Upper lobe of right lung (tissue), 1 donor: ENCODE results near the gene CEP350. TPM values are rescaled to one million over a fixed set of nuclear protein-coding genes. Genes with fewer than 3 reads are reported as not detected.

Experiments
- ATAC-seq: fragments of 200-7000 bp; cut with Tn5 transposase; one replicate; pipeline ENCODE4 v1.9.1; 2020; ENCODE audit warnings: mild to moderate bottlenecking, moderate library complexity
- DNase-seq: peaks from one replicate; pipeline ENCODE4 v3.0.0-alpha.2; 2020
- H3K27ac ChIP-seq: fragments of 200-600 bp; one replicate; pipeline ENCODE4 v1.8.0; 2022
- H3K27me3 ChIP-seq: fragments of 200-600 bp; one replicate; pipeline ENCODE4 v1.8.0; 2022; ENCODE audit warnings: mild to moderate bottlenecking
- H3K36me3 ChIP-seq: fragments of 200-600 bp; one replicate; pipeline ENCODE4 v1.8.0; 2022
- H3K4me1 ChIP-seq: fragments of 200-600 bp; one replicate; pipeline ENCODE4 v1.8.0; 2022
- H3K4me3 ChIP-seq: fragments of 200-600 bp; one replicate; pipeline ENCODE4 v1.8.0; 2022; ENCODE audit warnings: mild to moderate bottlenecking
- H3K9me3 ChIP-seq: fragments of 200-600 bp; one replicate; pipeline ENCODE4 v1.8.0; 2022
- CTCF ChIP-seq: fragments of 200-600 bp; IDR thresholded peaks from one replicate; pipeline ENCODE4 v1.8.0; 2022; ENCODE audit warnings: antibody characterized with exemption
- intact Hi-C: fragments of 100-400 bp; cut with DNase I; formaldehyde crosslinking; loops from one replicate; pipeline ENCODE4 v1.11.0; 2022
- total RNA-seq: library from RNA; stranded (reverse); fragmentation: NEBNext Ultra II Directional; extraction: Animal tissue kit (Norgen Biotek cat#: 25700); gene quantifications from one replicate; pipeline ENCODE4 v1.2.1, GENCODE V29; 2021
- donor health status: DM: no; HTN: yes; CAD: no; lungs with severe emphysema.

The CEP350 gene
- total RNA-seq, 1 donor from 2014 or later, result 51.2 TPM

- TF ChIP-seq CTCF, result no peak
- DNase-seq (no peak), ATAC-seq (no peak)
- Histone ChIP-seq H3K9me3 (no peaks in the 10 kb centered on the region), H3K36me3 (no peaks in the 10 kb centered on the region), H3K4me1 (peaks cover 12% of the 10 kb centered on the region), H3K4me3 (no peak overlapping the region), H3K27me3 (no peaks in the 10 kb centered on the region), H3K27ac (no peak overlapping the region)
- intact Hi-C loops, result no loop called here
These were observed 3.0 kb upstream of the CEP350 start for GRCh38 chr1:179951383-179952144.

DNA sequence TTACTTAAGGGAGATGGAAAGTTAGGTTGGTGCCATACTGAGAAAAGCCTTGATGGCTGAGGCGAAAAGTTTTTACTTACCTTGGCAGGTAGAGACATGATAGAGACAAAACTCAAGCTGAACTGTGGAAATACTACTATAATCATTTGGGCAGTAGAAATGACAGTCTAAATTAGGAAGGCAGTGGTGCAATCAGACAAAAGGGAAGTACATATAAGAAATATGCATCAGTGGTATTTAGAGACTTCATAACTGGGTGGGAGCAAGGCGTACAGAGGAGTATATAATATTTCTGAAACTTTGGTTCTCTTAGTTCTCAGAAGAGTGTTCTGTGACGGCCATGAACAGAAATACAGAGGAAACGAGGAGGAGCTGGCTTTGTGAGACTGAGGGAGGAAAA is 2.4 kb upstream of the CEP350 start:
- H3K4me1 ChIP-seq, result peaks cover 18% of the 10 kb centered on the region
- H3K4me3 ChIP-seq, result no peak overlapping the region
- peak overlapping the region; percentile 96 for H3K27ac ChIP-seq
- no peak for TF ChIP-seq CTCF
- intact Hi-C loops, result no loop called here
- no peaks in the 10 kb centered on the region for H3K9me3 ChIP-seq
- H3K36me3 ChIP-seq, result no peaks in the 10 kb centered on the region
- ATAC-seq (no peak), DNase-seq (no peak)
- H3K27me3 ChIP-seq, result no peaks in the 10 kb centered on the region

- Histone ChIP-seq H3K36me3 (no peaks in the 10 kb centered on the region), H3K4me3 (peak overlapping the region; percentile 95), H3K27me3 (no peaks in the 10 kb centered on the region), H3K4me1 (peaks cover 32% of the 10 kb centered on the region), H3K27ac (peak overlapping the region; percentile 96), H3K9me3 (no peaks in the 10 kb centered on the region)
- DNase-seq (no peak), ATAC-seq (peak; percentile 6)
- no peak for TF ChIP-seq CTCF
- intact Hi-C loops, result no loop called here
These were observed 577 bp upstream of the CEP350 start for GRCh38 chr1:179953974-179954492.

GRCh38 chr1:179955287-179955680 is 674 bp downstream of the CEP350 start:
- TF ChIP-seq CTCF, result no peak
- Histone ChIP-seq H3K9me3 (no peaks in the 10 kb centered on the region), H3K4me3 (peak overlapping the region; percentile 95), H3K4me1 (peaks cover 32% of the 10 kb centered on the region), H3K27me3 (no peaks in the 10 kb centered on the region), H3K27ac (peak overlapping the region; percentile 96), H3K36me3 (no peaks in the 10 kb centered on the region)
- no peak for DNase-seq
- no peak for ATAC-seq
- intact Hi-C loops, result no loop called here

GRCh38 chr1:179955731-179956130 is 1.1 kb downstream of the CEP350 start:
- no peaks in the 10 kb centered on the region for H3K9me3 ChIP-seq
- H3K4me3 ChIP-seq, result peak overlapping the region; percentile 95
- peak overlapping the region; percentile 96 for H3K27ac ChIP-seq
- H3K4me1 ChIP-seq, result peaks cover 32% of the 10 kb centered on the region
- ATAC-seq, result no peak
- H3K36me3 ChIP-seq, result no peaks in the 10 kb centered on the region
- intact Hi-C loops, result no loop called here
- no peak for TF ChIP-seq CTCF
- H3K27me3 ChIP-seq, result no peaks in the 10 kb centered on the region
- DNase-seq, result no peak
